GM19395 (cell line): Measurements from ENCODE around the gene FUT2.
"Not testable (repeated sequence)": the region's sequence is repeated elsewhere in the genome, so short reads cannot be mapped to it uniquely, and the experiment has no call there.

Source experiments
- ATAC-seq: cut with Tn5 transposase; IDR thresholded peaks from one replicate; pipeline ENCODE4 v1.9.1; 2021; ENCODE audit warnings: mild to moderate bottlenecking, moderate library complexity; ENCODE audit not compliant: unreplicated experiment

Gene FUT2

GRCh38 chr19:48670699-48671445, 24.9 kb upstream of the FUT2 start:
- ATAC-seq: no peak

GRCh38 chr19:48671446-48671995, 24.2 kb upstream of the FUT2 start:
- ATAC-seq: no peak

- no peak for ATAC-seq
Observed at GRCh38 chr19:48672994-48673393, 22.8 kb upstream of the FUT2 start, which contains the start of gene NTN5. Gene NTN5 (minus strand): TSS chr19:48673017. CDS start chr19:48670986, 2,031 bp downstream.

GRCh38 chr19:48673436-48674100, 22.2 kb upstream of the FUT2 start:
- no peak for ATAC-seq

- ATAC-seq: no peak
Observed at GRCh38 chr19:48674216-48674809, 21.5 kb upstream of the FUT2 start.

GRCh38 chr19:48674921-48675824, 20.6 kb upstream of the FUT2 start:
- ATAC-seq: no peak

- ATAC-seq: no peak
Observed at GRCh38 chr19:48676487-48676886, 19.3 kb upstream of the FUT2 start.

GRCh38 chr19:48676887-48677286, 18.9 kb upstream of the FUT2 start:
- ATAC-seq: no peak

GRCh38 chr19:48678201-48678600, 17.6 kb upstream of the FUT2 start:
- ATAC-seq: no peak

GRCh38 chr19:48680006-48680405, 15.8 kb upstream of the FUT2 start:
- ATAC-seq: not testable (repeated sequence)

GRCh38 chr19:48680436-48681126, 15.2 kb upstream of the FUT2 start:
- no peak for ATAC-seq

- ATAC-seq: no peak
Observed at GRCh38 chr19:48681127-48681470, 14.7 kb upstream of the FUT2 start.

- no peak for ATAC-seq
Observed at GRCh38 chr19:48683349-48683748, 12.4 kb upstream of the FUT2 start.

- no peak for ATAC-seq
Observed at GRCh38 chr19:48685583-48685982, 10.2 kb upstream of the FUT2 start.

GRCh38 chr19:48686088-48686487, 9.7 kb upstream of the FUT2 start:
- ATAC-seq: no peak

- ATAC-seq: not testable (repeated sequence)
Observed at GRCh38 chr19:48686637-48687036, 9.1 kb upstream of the FUT2 start.

GRCh38 chr19:48687776-48688175, 8.0 kb upstream of the FUT2 start:
- ATAC-seq: no peak

- no peak for ATAC-seq
Observed at GRCh38 chr19:48689449-48689848, 6.3 kb upstream of the FUT2 start.

- not testable (repeated sequence) for ATAC-seq
Observed at GRCh38 chr19:48693629-48694028, 2.1 kb upstream of the FUT2 start.

GRCh38 chr19:48696353-48697010, 711 bp downstream of the FUT2 start:
- no peak for ATAC-seq
